HCT116 (cell line): ENCODE results near the gene TSPAN11. TPM values are rescaled to one million over a fixed set of nuclear protein-coding genes. Genes with fewer than 3 reads are reported as not detected.

Source experiments
- ATAC-seq: fragments of 200-7000 bp; cut with Tn5 transposase; 2 replicates; pipeline ENCODE4 v1.9.1; 2020; ENCODE audit warnings: mild to moderate bottlenecking, moderate library complexity
- BruUV-seq: library from RNA; stranded (reverse); fragments of 400-500 nt; replicated peaks from 2 replicates; lab custom pipeline; 2021; lab: Mats Ljungman, UMichigan
- CTCF ChIA-PET: fragments of 300-600 bp; sonication (Branson Sonifier 250); formaldehyde crosslinking; loops from one replicate; lab custom pipeline; 2021; ENCODE audit warnings: antibody characterized with exemption; lab: Charles Lee
- POLR2A ChIA-PET: fragments of 300-600, 350-600 bp; sonication (Branson Sonifier 250); formaldehyde crosslinking; loops from one replicate; lab custom pipeline; 2021; ENCODE audit warnings: antibody characterized with exemption; lab: Charles Lee
- RAD21 ChIA-PET, 2 experiments: fragments of 300-600 bp; sonication (Branson Sonifier 250); formaldehyde crosslinking; loops; one replicate each; lab custom pipeline; 2023; ENCODE audit warnings: low total read pairs in 2 of 2; ENCODE audit not compliant: uncharacterized antibody in 2 of 2, unreplicated experiment in 2 of 2, low non-redundant PET in 1 of 2; lab: Charles Lee
- DNase-seq: peaks from one replicate; pipeline ENCODE4 v3.0.0-alpha.2; 2010; ENCODE audit warnings: low read depth, low spot score
- H2AFZ ChIP-seq: fragments of 200-600 bp; shearing (Covaris generic), sonication (generic); 2 replicates; pipeline ENCODE4 v1.6.1; 2017; ENCODE audit warnings: low read depth, mixed run types, mixed read lengths, antibody characterized with exemption, low read length; ENCODE audit not compliant: poor library complexity, severe bottlenecking
- H3K27ac ChIP-seq: 2 replicates; pipeline ENCODE4 v1.5.1; 2012; ENCODE audit warnings: low read depth, low read length
- H3K27me3 ChIP-seq: fragments of 200-600 bp; sonication (generic); 2 replicates; pipeline ENCODE4 v1.6.1; 2016; ENCODE audit warnings: mixed run types, low read length, mixed read lengths; ENCODE audit not compliant: insufficient read depth
- H3K36me3 ChIP-seq, 2 experiments: fragments of 200-500 bp in 1 of 2; fragments of 200-600 bp in 1 of 2; sonication (Bioruptor generic) in 1 of 2; sonication (generic) in 1 of 2; 2 replicates each; pipeline versions ENCODE4 v1.5.1 to v1.6.1; 2014 to 2016; ENCODE audit warnings: low read length in 2 of 2, inconsistent platforms in 1 of 2, mixed read lengths in 1 of 2, mixed run types in 1 of 2; ENCODE audit not compliant: insufficient read depth in 2 of 2, control insufficient read depth in 1 of 2
- H3K4me1 ChIP-seq, 2 experiments: fragments of 200-600 bp in 1 of 2; sonication (generic) in 1 of 2; 2 replicates each; pipeline versions ENCODE4 v1.5.1 to v1.6.1; 2012 to 2017; ENCODE audit warnings: low read length in 2 of 2, inconsistent platforms in 1 of 2, mild to moderate bottlenecking in 1 of 2, mixed read lengths in 1 of 2, mixed run types in 1 of 2, moderate library complexity in 1 of 2; ENCODE audit not compliant: insufficient read depth in 2 of 2, control insufficient read depth in 1 of 2
- H3K4me2 ChIP-seq: fragments of 200-600 bp; sonication (generic); 2 replicates; pipeline ENCODE4 v1.6.1; 2017; ENCODE audit warnings: mixed run types, low read length, mixed read lengths
- H3K4me3 ChIP-seq, 2 experiments: fragments of 200-600 bp in 1 of 2; sonication (generic) in 1 of 2; replicated peaks in 1 of 2; 2 replicates each; pipeline ENCODE4 v1.5.1; 2011 to 2016; ENCODE audit warnings: low read length in 2 of 2, control low read depth in 1 of 2, low read depth in 1 of 2, mild to moderate bottlenecking in 1 of 2, mixed read lengths in 1 of 2, mixed run types in 1 of 2
- H3K79me2 ChIP-seq: fragments of 200-600 bp; sonication (generic); 2 replicates; pipeline ENCODE4 v1.6.1; 2017; ENCODE audit warnings: mild to moderate bottlenecking, mixed run types, low read length, moderate library complexity, mixed read lengths; ENCODE audit not compliant: insufficient read depth
- H3K9ac ChIP-seq: fragments of 200-600 bp; sonication (generic); 2 replicates; pipeline ENCODE4 v1.6.1; 2016; ENCODE audit warnings: low read length, mixed read lengths
- H3K9me2 ChIP-seq: fragments of 200-600 bp; sonication (generic), shearing (Covaris generic); 2 replicates; pipeline ENCODE4 v1.6.1; 2017; ENCODE audit warnings: mixed run types, mild to moderate bottlenecking, moderate library complexity; ENCODE audit not compliant: insufficient read depth
- H3K9me3 ChIP-seq, 2 experiments: fragments of 200-500 bp in 1 of 2; fragments of 200-600 bp in 1 of 2; sonication (Bioruptor generic) in 1 of 2; sonication (generic) in 1 of 2; 2 replicates each; pipeline ENCODE4 v1.6.1; 2014 to 2017; ENCODE audit warnings: low read length in 2 of 2, mixed read lengths in 2 of 2, inconsistent platforms in 1 of 2, low read depth in 1 of 2, mild to moderate bottlenecking in 1 of 2, mixed run types in 1 of 2, moderate library complexity in 1 of 2; ENCODE audit not compliant: control insufficient read depth in 1 of 2, insufficient read depth in 1 of 2
- H4K20me1 ChIP-seq: fragments of 200-600 bp; sonication (generic), shearing (Covaris generic); 2 replicates; pipeline ENCODE4 v1.6.1; 2017; ENCODE audit warnings: mixed run types, mild to moderate bottlenecking, moderate library complexity; ENCODE audit not compliant: insufficient read depth
- CBX3 ChIP-seq: IDR thresholded peaks from 2 replicates; pipeline ENCODE4 v1.6.1; 2012; ENCODE audit warnings: low read depth
- CEBPB ChIP-seq: IDR thresholded peaks from 2 replicates; pipeline ENCODE4 v1.6.1; 2012; ENCODE audit warnings: low read depth
- CTCF ChIP-seq, 3 experiments: fragments of 200-600 bp in 1 of 3; sonication (generic) in 1 of 3; IDR thresholded peaks in 2 of 3; conservative IDR thresholded peaks in 1 of 3; 2 replicates each; pipeline ENCODE4 v1.5.1; 2012 to 2017; ENCODE audit warnings: low read depth in 2 of 3, low read length in 2 of 3, antibody characterized with exemption in 1 of 3, borderline replicate concordance in 1 of 3, control low read depth in 1 of 3, mild to moderate bottlenecking in 1 of 3, mixed read lengths in 1 of 3, mixed run types in 1 of 3, moderate library complexity in 1 of 3; ENCODE audit not compliant: insufficient read depth in 1 of 3
- EGR1 ChIP-seq: IDR thresholded peaks from 2 replicates; pipeline ENCODE4 v1.6.1; 2012; ENCODE audit warnings: low read depth
- ELF1 ChIP-seq: IDR thresholded peaks from 2 replicates; pipeline ENCODE4 v1.6.1; 2012; ENCODE audit warnings: low read depth, borderline replicate concordance
- FOSL1 ChIP-seq: IDR thresholded peaks from 2 replicates; pipeline ENCODE4 v1.6.1; 2012; ENCODE audit warnings: low read depth
- TCF7L2 ChIP-seq: IDR thresholded peaks from 2 replicates; pipeline ENCODE4 v1.7.0; 2011; ENCODE audit warnings: borderline replicate concordance, inconsistent platforms; ENCODE audit not compliant: insufficient read depth, insufficient read length; ENCODE audit errors: extremely low read depth
- YY1 ChIP-seq: IDR thresholded peaks from 2 replicates; pipeline ENCODE4 v1.6.1; 2011; ENCODE audit warnings: low read length, low read depth, moderate library complexity, mild to moderate bottlenecking; ENCODE audit not compliant: insufficient replicate concordance; ENCODE audit errors: extremely low read depth
- intact Hi-C: fragments of 100-400 bp; cut with micrococcal nuclease; formaldehyde crosslinking; loops from 2 replicates; pipeline ENCODE4 v1.10.0; 2022
- total RNA-seq: library from RNA; stranded (reverse); gene quantifications from one replicate; pipeline ENCODE4 v1.2.1, GENCODE V29; 2021; ENCODE audit not compliant: unreplicated experiment
- TF ChIP-seq, protein P1 (sequence below): IDR thresholded peaks from 2 replicates; pipeline ENCODE4 v1.6.1; 2012; ENCODE audit warnings: low read depth

The TSPAN11 gene
- total RNA-seq, 1 experiment from 2014 or later, result not detected

- ChIA-PET RAD21 (no interaction called here), CTCF (no interaction called here), POLR2A (no interaction called here)
- Histone ChIP-seq H3K9ac (no peak overlapping the region), H3K27ac (no peak overlapping the region), H3K79me2 (no peaks in the 10 kb centered on the region), H3K9me2 (no peaks in the 10 kb centered on the region), H3K27me3 (no peaks in the 10 kb centered on the region), H3K9me3 (no peaks in the 10 kb centered on the region), H2AFZ (no peak overlapping the region), H3K4me3 (no peak overlapping the region), H4K20me1 (no peaks in the 10 kb centered on the region), H3K4me2 (no peak overlapping the region), H3K4me1 (peaks cover 6 to 18% of the 10 kb centered on the region in 2 experiments), H3K36me3 (no peaks in the 10 kb centered on the region)
- BruUV-seq, result no TSS peak
- ATAC-seq (no peak), DNase-seq (no peak)
- intact Hi-C loops, result no loop called here
- TF ChIP-seq CEBPB (no peak), EGR1 (no peak), YY1 (no peak)
Measured at GRCh38 chr12:31008961-31009840, 82.7 kb downstream of the TSPAN11 start.

DNA sequence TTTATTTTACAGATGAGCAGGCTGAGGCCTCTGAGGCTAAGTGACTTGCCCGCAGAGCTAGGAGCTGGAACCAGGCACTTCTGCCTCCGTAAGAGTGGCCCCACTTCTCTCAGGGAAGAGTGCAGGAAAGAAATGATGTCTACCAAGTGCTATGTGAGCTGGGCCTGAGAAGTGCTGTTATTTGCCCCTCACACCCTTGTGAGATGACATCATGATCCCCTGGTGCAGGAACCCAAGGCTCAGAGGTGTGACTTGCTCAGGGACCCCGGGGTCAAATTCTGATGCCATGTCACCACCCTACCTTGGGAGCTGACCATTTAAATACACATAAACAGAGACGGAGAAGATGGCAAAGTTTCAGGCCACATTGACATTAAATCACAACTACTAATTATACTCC, 83.4 kb downstream of the TSPAN11 start:
- H3K79me2 ChIP-seq, result no peaks in the 10 kb centered on the region
- H3K9ac ChIP-seq, result no peak overlapping the region
- no peaks in the 10 kb centered on the region for H3K9me3 ChIP-seq
- no peak for DNase-seq
- intact Hi-C loops, result no loop called here
- RAD21 ChIA-PET, result no interaction called here
- no peak overlapping the region for H3K27ac ChIP-seq
- H2AFZ ChIP-seq, result no peak overlapping the region
- no peak overlapping the region for H3K4me2 ChIP-seq
- H3K27me3 ChIP-seq, result no peaks in the 10 kb centered on the region
- no peaks in the 10 kb centered on the region for H4K20me1 ChIP-seq
- no TSS peak for BruUV-seq
- CTCF ChIA-PET, result no interaction called here
- H3K4me1 ChIP-seq, result peaks cover 6 to 18% of the 10 kb centered on the region in 2 experiments
- no peaks in the 10 kb centered on the region for H3K9me2 ChIP-seq
- no peaks in the 10 kb centered on the region for H3K36me3 ChIP-seq
- POLR2A ChIA-PET, result no interaction called here
- no peak overlapping the region for H3K4me3 ChIP-seq
- ATAC-seq, result no peak
- TF ChIP-seq YY1 (no peak), TCF7L2 (no peak), FOSL1 (no peak), CEBPB (no peak), CTCF (IDR thresholded peaks at IDR 0.05 in 2 of 3, conservative IDR thresholded peaks at IDR 0.05 in 1 of 3; ENCODE audit: borderline replicate concordance in 1 of 3, insufficient read depth in 1 of 3, low read depth in 2 of 3, low read length in 2 of 3) (no peak), ELF1 (no peak), CBX3 (no peak)
- TF ChIP-seq, protein P1, sequence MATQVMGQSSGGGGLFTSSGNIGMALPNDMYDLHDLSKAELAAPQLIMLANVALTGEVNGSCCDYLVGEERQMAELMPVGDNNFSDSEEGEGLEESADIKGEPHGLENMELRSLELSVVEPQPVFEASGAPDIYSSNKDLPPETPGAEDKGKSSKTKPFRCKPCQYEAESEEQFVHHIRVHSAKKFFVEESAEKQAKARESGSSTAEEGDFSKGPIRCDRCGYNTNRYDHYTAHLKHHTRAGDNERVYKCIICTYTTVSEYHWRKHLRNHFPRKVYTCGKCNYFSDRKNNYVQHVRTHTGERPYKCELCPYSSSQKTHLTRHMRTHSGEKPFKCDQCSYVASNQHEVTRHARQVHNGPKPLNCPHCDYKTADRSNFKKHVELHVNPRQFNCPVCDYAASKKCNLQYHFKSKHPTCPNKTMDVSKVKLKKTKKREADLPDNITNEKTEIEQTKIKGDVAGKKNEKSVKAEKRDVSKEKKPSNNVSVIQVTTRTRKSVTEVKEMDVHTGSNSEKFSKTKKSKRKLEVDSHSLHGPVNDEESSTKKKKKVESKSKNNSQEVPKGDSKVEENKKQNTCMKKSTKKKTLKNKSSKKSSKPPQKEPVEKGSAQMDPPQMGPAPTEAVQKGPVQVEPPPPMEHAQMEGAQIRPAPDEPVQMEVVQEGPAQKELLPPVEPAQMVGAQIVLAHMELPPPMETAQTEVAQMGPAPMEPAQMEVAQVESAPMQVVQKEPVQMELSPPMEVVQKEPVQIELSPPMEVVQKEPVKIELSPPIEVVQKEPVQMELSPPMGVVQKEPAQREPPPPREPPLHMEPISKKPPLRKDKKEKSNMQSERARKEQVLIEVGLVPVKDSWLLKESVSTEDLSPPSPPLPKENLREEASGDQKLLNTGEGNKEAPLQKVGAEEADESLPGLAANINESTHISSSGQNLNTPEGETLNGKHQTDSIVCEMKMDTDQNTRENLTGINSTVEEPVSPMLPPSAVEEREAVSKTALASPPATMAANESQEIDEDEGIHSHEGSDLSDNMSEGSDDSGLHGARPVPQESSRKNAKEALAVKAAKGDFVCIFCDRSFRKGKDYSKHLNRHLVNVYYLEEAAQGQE, result no peak
